ENCODE results near the gene CST7.

The CST7 gene

GRCh38 chr20:25005661-25006060 is 56.6 kb downstream of the CST7 start:
- no peak for DNase-seq (ENCODE audit: low read depth)

DNA sequence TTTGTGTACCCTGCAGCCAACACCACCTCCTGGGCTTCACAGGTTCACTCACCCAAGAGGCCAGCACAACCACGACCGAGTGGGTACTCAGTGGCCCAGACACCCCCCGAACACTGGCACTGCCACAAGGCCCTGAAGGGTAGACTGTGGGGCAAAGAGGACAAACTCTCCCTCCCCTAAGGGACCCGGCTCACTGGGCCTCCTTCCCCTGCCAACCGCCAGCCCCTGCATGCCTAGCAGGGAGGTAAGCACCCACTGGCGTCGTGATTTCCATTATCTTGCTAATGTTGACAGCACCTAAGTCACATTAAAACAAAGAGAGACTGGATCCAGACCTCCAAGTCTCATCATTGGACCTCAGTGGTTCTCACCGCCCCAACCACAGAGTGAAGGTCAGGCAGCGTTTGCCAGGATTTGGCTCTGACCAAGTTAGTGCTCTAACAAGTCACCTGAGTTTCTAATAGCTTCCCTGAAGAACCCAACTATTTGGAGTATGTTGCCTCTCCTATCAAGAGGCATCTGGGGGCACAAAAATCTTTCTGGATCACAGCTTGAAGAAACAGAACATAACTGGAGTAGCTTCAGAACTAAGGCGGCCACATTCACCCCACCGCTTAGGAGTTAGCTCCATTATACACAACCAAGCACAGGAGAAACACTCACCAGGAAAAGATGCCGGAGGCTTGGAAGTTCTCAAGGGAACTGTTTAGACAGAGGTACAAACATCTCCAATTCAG is 57.5 kb downstream of the CST7 start:
- DNase-seq (ENCODE audit: low read depth), result no peak

DNA sequence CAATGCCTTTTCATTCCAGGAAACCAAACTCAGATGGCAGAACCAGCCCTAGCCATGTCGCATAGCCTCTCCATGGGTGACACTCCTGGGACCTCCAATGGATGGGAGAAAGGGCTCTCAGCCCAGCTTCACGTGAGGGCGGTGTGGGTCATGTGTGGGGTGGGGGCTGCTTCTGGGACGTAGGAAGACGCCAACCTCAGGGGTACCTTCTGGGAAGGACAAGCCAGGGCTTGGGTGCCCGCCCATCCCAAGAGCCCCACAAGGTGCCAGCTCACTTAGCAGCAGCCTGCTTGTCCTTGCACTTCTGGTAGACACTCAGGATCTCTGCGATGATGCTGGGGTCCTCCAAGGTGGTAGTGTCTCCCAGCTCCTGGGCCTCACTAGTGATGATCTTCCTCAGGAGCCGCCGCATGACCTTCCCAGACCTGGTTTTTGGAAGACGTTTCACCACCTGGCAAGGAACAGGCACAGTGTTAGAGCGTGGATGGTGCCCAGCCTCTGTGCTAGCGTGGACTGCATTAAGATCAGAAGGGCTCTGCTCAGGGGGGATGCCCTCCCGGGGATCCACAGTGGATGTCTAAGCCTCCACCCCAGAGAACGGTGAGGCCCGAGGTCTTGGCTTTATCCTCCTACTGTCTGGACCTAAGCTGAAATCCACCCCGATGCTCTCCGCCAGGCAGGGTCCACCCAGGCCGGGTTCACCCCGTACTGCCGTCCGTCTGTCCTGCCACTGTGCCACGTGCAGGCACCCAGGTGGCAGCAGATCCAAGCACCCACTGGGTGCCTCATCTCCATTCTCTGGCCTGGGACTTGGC is 58.6 kb downstream of the CST7 start:
- DNase-seq (ENCODE audit: low read depth), result no peak

DNA sequence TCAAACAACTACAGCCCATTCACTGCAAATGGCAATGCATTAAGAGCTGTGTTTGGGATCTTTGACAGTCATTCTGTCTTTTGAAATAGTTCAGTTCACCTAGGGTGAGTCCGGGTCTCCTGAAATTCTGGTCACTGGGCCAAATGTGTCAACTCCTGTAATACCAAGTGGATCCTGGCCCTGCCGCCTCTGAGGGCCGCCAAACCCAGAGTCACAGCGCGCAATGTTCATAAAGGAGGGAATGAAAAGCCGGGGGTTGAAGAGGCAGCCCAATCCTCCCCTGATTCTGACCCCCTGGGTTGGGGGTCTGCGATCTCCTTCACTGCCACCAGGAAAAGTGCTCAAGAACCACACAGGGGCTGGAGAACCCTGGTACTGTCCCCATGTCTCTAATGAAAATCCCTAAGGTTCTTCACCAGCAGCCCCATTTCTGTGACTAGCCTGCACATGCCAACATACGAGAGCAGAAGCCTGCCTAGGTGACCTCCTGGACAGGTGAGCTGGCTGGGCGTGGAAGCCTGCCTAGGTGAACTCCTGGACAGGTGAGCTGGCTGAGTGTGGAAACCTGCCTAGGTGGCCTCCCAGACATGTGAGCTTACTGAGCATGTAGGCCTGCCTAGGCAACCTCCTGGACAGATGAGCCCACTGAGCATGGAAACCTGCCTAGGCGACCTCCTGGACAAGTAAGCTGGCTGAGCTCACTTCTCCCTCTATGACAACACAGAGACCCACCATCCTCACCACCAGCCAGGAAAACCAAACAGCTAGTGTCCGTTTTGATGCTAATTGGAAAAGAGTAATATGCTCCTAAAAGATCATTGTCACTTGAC is 59.5 kb downstream of the CST7 start:
- no peak for DNase-seq (ENCODE audit: low read depth)

All from EH (cell line).